ENCODE results near the gene LMO1. TPM values are rescaled to one million over a fixed set of nuclear protein-coding genes. Genes with fewer than 3 reads are reported as not detected.

The LMO1 gene
- total RNA-seq, 1 experiment from 2014 or later: not detected

DNA sequence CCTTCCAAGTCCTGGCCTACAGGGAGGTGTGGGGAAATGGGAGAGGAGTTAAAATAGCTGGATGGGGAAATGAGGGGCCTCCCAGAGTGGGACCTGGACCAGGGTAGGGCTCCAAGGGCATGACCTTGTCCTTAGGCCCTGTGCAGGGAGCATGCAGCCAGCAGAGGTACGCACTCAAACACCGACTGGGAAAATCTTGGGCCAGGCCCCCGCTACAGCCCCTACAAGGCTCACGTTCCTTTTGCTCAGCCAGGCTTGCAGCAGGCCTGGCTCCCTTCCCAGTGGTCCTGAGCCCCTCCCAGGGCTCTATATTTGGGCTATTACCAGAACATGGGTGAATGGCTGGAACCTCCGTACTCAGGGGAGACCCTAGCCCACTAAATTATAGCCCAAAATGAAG is 31.3 kb downstream of the LMO1 start:
- POLR2A ChIA-PET (ENCODE audit: unreplicated experiment): no interaction called here
- H3K4me1 ChIP-seq (replicated peaks; ENCODE audit: insufficient read depth): peaks cover 24% of the 10 kb centered on the region
- H3K27me3 ChIP-seq (ENCODE audit: insufficient read depth, low read depth): no peaks in the 10 kb centered on the region
- H2AFZ ChIP-seq: no peak overlapping the region
- H3K27ac ChIP-seq: no peak overlapping the region
- no peaks in the 10 kb centered on the region for H3F3A ChIP-seq (ENCODE audit: insufficient read depth, low read depth)
- BruUV-seq (replicated peaks): no TSS peak
- H3K9me2 ChIP-seq (ENCODE audit: insufficient read depth): no peaks in the 10 kb centered on the region
- no peaks in the 10 kb centered on the region for H3K9me3 ChIP-seq (ENCODE audit: insufficient read depth, low read depth)
- no peak overlapping the region for H3K4me3 ChIP-seq
- TF ChIP-seq EZH2 (IDR thresholded peaks at IDR 0.05; ENCODE audit: low read depth): no peak
- TF ChIP-seq, protein P1, sequence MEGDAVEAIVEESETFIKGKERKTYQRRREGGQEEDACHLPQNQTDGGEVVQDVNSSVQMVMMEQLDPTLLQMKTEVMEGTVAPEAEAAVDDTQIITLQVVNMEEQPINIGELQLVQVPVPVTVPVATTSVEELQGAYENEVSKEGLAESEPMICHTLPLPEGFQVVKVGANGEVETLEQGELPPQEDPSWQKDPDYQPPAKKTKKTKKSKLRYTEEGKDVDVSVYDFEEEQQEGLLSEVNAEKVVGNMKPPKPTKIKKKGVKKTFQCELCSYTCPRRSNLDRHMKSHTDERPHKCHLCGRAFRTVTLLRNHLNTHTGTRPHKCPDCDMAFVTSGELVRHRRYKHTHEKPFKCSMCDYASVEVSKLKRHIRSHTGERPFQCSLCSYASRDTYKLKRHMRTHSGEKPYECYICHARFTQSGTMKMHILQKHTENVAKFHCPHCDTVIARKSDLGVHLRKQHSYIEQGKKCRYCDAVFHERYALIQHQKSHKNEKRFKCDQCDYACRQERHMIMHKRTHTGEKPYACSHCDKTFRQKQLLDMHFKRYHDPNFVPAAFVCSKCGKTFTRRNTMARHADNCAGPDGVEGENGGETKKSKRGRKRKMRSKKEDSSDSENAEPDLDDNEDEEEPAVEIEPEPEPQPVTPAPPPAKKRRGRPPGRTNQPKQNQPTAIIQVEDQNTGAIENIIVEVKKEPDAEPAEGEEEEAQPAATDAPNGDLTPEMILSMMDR (conservative IDR thresholded peaks at IDR 0.05): no peak
- no peak overlapping the region for H3K4me2 ChIP-seq
- CTCF ChIA-PET: no interaction called here
- DNase-seq: no peak
- intact Hi-C loops (cut with micrococcal nuclease; ENCODE audit: unreplicated experiment): no loop called here
- H3K79me2 ChIP-seq (ENCODE audit: low read depth): no peaks in the 10 kb centered on the region
- H3K36me3 ChIP-seq (ENCODE audit: low read depth): no peaks in the 10 kb centered on the region
- no peaks in the 10 kb centered on the region for H4K20me1 ChIP-seq (ENCODE audit: insufficient read depth)

DNA sequence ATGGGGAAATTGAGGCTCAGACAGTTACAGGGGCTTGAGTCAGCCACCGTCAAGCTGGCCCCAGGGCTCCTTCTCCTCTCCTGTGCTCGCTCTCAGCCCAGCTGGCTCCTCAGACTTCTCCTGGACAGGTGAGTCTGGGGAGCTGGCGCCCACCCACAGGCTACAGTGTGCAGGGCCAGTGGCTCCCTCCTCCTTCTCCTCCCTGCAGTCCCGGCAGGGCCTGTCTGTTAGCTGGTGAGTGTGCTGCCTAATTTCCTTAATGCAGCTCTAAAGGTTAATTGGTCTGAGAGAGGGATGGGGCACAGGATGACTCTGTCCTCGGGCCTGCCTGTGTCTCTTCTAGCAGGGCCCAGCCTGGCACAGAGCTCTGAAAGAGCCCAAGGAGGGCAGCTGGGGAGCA is 31.7 kb downstream of the LMO1 start:
- Histone ChIP-seq H3F3A (ENCODE audit: insufficient read depth, low read depth) (peaks cover 1% of the 10 kb centered on the region; the same call in 1 of the 2 replicates), H3K27ac (no peak overlapping the region), H3K79me2 (ENCODE audit: low read depth) (no peaks in the 10 kb centered on the region), H3K36me3 (ENCODE audit: low read depth) (no peaks in the 10 kb centered on the region), H2AFZ (no peak overlapping the region), H4K20me1 (ENCODE audit: insufficient read depth) (no peaks in the 10 kb centered on the region), H3K4me2 (no peak overlapping the region), H3K27me3 (ENCODE audit: insufficient read depth, low read depth) (no peaks in the 10 kb centered on the region), H3K9me3 (ENCODE audit: insufficient read depth, low read depth) (no peaks in the 10 kb centered on the region), H3K9me2 (ENCODE audit: insufficient read depth) (no peaks in the 10 kb centered on the region), H3K4me3 (no peak overlapping the region), H3K4me1 (replicated peaks; ENCODE audit: insufficient read depth) (peaks cover 29% of the 10 kb centered on the region)
- DNase-seq: no peak
- BruUV-seq (replicated peaks): no TSS peak
- TF ChIP-seq, protein P1 (conservative IDR thresholded peaks at IDR 0.05): no peak
- TF ChIP-seq EZH2 (IDR thresholded peaks at IDR 0.05; ENCODE audit: low read depth): no peak
- intact Hi-C loops (cut with micrococcal nuclease; ENCODE audit: unreplicated experiment): no loop called here
- POLR2A ChIA-PET (ENCODE audit: unreplicated experiment): no interaction called here
- CTCF ChIA-PET: no interaction called here

DNA sequence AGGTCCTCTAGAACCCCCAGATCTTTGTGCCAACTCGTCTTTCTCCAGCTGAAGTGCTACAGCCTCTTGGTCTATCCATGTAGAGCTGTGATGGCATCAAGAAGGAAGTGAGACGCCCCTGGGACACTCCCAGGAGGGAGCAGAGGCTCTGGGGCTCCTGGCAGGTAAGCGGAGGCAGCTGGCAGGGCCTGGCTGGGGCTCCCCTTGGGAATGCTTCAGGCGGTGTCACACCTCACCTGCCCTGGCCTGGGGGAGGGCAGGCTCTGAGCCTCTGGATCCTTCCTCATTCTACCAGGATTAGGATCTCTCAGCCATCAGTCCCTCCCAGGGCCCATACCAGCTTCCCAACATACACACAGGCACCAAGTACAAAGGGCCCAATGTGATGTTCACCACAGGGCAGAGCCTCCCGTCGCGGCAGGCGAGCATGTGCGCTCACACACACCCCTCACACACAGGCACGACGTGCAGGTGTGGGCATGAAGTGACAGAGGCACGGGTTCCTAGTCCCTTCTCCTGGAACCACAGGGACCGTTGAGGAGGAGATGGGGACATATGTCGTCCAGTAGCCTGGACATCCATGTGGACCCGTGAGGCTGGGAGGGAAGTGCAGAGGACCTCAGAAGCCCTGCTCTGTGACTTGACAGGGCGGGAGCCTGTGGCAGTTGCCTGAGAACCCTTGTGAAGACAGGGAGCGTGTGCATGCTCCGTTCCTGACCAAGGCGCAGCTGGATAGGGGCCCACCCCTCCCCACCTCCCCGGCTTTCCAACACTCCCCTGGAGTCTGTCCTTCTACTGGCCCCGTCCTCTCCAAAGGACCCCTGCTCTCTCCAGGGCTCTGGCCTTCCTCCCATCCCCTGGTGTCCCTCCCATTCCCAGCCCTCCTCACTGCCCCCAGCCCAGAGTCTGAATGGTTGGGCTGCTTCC is 32.5 kb downstream of the LMO1 start:
- no peaks in the 10 kb centered on the region for H3K9me2 ChIP-seq (ENCODE audit: insufficient read depth)
- no peak overlapping the region for H3K4me3 ChIP-seq
- no peaks in the 10 kb centered on the region for H3K27me3 ChIP-seq (ENCODE audit: insufficient read depth, low read depth)
- POLR2A ChIA-PET (ENCODE audit: unreplicated experiment): no interaction called here
- no peaks in the 10 kb centered on the region for H3K9me3 ChIP-seq (ENCODE audit: insufficient read depth, low read depth)
- peaks cover 30% of the 10 kb centered on the region for H3K4me1 ChIP-seq (replicated peaks; ENCODE audit: insufficient read depth)
- TF ChIP-seq EZH2 (IDR thresholded peaks at IDR 0.05; ENCODE audit: low read depth): no peak
- TF ChIP-seq, protein P1 (conservative IDR thresholded peaks at IDR 0.05): no peak
- H3K36me3 ChIP-seq (ENCODE audit: low read depth): no peaks in the 10 kb centered on the region
- H3K27ac ChIP-seq: no peak overlapping the region
- H4K20me1 ChIP-seq (ENCODE audit: insufficient read depth): no peaks in the 10 kb centered on the region
- no peak for DNase-seq
- H2AFZ ChIP-seq: no peak overlapping the region
- no peaks in the 10 kb centered on the region for H3K79me2 ChIP-seq (ENCODE audit: low read depth)
- intact Hi-C loops (cut with micrococcal nuclease; ENCODE audit: unreplicated experiment): no loop called here
- peaks cover 5% of the 10 kb centered on the region; the same call in 1 of the 2 replicates for H3F3A ChIP-seq (ENCODE audit: insufficient read depth, low read depth)
- no TSS peak for BruUV-seq (replicated peaks)
- H3K4me2 ChIP-seq: no peak overlapping the region
- CTCF ChIA-PET: no interaction called here

All from PC-9 (cell line).